ENCODE data around the gene CRACDL.

GRCh38 chr2:98952966-98953365, 16.9 kb upstream of the CRACDL start:
- TF ChIP-seq TAF1 (IDR thresholded peaks at IDR 0.05; ENCODE audit: low read depth) (no peak), FOXM1 (IDR thresholded peaks at IDR 0.05; ENCODE audit: borderline replicate concordance, low read depth) (no peak), EP300 (IDR thresholded peaks at IDR 0.05; ENCODE audit: borderline replicate concordance) (no peak), CEBPB (IDR thresholded peaks at IDR 0.05) (no peak), RAD21 (IDR thresholded peaks at IDR 0.05; ENCODE audit: low read depth) (no peak), REST (IDR thresholded peaks at IDR 0.05; ENCODE audit: low read depth) (no peak), EGR1 (IDR thresholded peaks at IDR 0.05) (no peak), USF1 (IDR thresholded peaks at IDR 0.05) (no peak)
- TF ChIP-seq, protein P1, sequence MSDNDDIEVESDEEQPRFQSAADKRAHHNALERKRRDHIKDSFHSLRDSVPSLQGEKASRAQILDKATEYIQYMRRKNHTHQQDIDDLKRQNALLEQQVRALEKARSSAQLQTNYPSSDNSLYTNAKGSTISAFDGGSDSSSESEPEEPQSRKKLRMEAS (IDR thresholded peaks at IDR 0.05): no peak
